Fibroblast of skin of scalp (primary cell): ENCODE measurements around the gene ABCA13.
A peak's percentile ranks its signal among the peaks of the same experiment; 100 is the strongest.
"Not testable (repeated sequence)": the region's sequence is repeated elsewhere in the genome, so short reads cannot be mapped to it uniquely, and the experiment has no call there.

ENCODE experiments used
- DNase-seq: peaks from one replicate; pipeline ENCODE4 v3.0.0-alpha.2; 2013

Gene ABCA13

DNA sequence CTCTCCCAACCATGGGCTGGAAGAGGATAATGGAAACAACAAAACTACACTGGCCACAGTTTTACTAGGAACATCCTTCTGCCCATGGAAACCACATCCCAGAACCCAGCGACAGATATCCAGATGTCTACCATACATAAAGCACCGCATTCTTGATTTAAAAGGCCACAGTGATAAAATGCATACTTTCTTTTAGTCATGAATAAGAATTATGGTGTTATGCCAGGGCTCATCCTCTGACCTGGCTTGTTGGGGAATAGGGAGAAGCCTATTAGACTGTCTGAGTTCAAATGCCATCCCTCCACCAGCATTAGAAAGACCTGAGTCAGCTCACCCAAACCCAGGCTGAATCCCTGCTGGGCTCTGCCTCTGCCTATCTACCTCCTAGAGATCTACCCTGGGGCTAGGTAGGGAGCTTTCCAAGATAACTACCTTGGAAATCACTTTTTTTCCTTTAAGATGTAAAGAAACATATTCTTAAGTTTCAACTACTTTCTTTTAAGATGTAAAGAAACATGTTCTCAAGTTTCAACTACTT is 5.2 kb downstream of the ABCA13 start:
- peak; percentile 31 for DNase-seq

DNA sequence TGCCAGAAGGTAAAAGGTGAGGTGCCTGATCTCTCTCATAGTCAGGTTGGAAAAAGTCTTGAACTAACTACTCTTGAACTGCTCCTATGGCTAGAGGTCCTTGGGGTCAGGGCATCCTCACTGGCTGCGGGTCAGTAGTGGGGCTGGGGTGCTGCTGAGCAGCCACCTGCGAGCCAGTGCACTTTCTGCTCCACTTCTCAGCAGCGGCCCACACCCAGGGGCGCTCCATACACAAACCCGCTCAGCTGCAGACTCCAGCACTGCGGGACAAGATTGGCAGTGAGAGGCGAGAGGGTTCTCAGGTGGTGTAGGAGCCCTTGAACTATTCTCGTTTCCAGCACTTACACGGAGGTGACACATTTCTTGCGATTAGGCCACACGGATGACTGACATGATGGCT is 6.0 kb downstream of the ABCA13 start:
- DNase-seq = no peak

DNA sequence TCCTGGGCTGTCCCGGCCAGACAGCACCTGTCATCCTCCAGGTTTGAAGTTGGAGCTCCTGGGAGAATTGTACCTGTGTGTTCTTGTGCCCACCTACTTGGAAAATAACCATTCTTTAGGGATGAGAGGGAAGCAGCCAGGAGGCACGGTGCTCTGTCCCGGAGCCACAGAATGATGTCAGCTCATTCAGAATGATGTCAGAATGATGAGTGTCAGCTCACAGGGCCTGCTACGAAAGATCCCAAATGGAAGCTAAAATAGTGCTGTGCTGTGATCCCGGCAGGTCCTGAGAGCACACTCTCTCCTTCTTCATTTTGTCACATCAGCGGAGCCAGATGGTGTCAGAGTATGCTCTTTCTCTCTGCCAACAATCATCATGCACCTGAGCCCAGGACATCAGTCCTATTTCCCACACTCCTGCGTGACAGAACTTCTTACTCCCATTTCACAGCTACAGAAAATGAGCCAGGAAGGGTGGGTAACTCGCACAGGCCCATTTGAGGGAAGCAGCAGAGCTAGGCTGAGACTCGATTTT is 8.3 kb downstream of the ABCA13 start:
- no peak for DNase-seq

DNA sequence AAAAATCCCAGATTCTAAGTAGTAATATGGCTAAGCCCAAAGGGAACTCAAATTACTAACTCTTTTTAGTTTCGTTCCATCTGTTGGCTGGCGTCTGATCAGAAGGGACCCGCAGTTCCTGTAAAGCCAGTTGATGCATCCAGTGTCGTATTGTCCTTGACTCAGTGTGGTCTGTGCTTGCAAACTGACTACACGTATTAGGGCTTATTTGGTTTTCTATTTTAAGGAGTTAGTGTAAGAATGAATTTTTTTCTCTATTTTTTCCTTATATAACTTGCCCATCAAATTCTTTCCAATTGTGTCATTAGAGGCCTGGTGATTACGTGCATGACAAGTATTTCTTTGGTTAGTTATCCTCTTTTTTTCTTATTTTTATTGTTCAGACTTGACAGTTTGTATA is 9.7 kb downstream of the ABCA13 start:
- peak; percentile 88 for DNase-seq

DNA sequence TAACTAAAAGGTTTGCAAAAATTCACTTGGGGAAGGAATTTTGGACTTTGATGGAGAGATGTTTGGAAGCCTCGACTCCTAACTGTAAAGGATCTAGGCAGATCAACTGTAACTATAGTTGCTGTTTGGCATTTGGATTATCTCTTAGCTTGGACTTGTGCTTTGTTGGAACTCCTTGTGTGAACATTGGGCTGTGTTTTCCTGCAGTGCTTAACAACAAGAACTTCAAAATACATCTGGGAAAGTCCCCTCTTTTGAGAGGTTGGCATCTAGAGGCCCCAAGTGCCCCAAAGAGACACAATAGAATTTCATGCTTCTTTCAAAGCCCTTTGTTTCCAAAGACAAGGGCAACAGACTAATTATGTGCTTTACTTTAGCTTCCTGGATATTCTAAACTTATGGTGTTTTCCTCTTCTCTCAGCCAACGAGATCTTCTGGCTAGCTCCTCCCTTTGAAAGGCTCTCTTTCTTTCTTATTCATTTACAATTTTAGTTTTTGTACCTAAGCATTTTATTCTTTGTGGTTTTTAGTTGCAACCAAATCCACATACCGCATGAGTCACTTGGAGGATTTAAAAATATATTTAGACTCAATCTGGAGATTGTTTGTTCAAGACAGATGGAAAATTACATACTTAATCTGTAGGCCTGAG is 11.6 kb downstream of the ABCA13 start:
- DNase-seq = peak; percentile 69

DNA sequence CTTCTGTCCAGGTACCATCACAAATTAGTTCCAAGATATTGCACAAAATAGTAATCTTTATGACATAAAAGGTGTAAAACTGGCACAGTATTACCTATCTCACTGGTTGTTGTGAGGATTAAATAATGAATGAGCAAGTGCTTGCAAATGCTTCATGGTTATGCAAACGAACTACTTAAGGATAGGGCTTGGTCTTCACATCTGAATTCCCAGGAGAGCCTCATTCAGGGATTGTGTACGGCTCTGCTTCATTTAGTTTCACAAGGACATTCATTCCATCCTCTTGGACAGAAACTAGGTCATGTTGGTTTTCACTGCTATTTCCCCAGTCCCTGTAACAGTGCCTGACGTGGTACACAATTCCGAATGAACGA is 12.1 kb downstream of the ABCA13 start:
- DNase-seq = peak; percentile 51

DNA sequence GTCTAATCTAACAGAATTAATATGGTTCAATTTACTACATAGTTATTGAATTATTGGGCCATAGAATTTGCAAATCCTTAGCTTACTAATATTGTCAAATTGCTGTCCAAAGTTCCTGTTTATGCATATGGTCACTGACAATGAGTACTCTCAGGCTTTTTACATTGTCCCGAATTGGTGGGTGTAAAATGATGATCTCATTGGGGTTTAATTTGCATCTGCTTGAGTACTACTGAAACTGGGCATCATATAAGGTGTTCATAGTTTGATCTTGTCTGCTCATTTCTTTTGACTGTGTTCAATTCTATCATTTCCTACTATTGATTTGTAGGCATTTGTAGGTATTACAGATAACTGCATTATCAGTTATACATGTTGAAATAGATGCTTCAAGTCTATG is 12.7 kb downstream of the ABCA13 start:
- DNase-seq = no peak

DNA sequence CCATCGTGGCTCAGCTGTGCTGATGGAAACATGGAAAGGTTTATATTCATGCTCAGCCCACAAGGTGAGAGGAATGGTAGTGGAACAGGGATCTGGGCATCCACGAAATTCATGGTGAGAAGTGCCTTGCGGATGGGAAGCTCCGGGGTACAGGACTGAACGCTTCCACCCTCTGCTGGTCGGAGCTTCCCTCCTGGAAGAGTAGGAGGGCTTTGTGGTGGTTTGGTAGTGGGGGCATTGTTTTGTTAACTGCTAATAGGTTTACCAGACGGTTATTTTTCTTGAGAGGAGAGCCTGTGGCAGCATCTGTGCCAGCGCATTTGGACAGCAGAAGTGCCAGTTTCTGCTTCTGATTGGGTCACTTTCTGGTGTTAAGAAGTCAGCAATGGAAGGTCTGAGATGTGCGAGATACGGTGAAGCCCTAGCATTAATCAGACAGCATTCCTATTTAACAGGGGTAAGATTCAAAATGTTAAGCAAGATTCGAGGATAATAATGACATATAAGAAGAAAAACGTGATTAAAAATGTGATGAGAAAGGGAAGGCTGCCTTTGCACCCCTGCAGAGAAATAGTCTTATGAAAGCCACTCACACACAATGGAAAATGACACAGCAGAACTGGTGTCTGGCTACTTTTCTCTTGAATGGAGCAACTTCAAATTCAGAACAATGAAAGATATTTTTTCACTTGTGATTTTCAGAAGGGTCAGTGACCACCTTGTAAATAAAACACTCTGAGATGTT is 17.7 kb downstream of the ABCA13 start:
- DNase-seq = peak; percentile 78

DNA sequence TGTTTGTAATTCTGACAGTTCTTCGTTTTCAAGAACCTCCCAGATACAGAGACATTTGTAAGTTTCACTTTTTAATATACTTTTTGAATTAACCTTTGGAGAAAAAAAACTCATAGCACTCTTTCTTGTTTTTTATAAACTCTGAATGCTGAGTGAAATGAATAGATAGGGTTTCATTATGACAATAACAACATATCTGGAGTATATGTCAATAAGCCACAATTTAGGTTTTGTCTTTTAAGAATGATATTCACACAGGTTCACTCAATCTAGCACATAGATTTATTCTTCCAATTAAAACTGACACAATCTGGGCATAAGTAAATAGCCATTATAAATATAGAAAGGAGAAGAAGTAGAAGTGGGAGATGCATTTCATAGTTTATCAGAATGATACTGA is 21.7 kb downstream of the ABCA13 start:
- DNase-seq = no peak

DNA sequence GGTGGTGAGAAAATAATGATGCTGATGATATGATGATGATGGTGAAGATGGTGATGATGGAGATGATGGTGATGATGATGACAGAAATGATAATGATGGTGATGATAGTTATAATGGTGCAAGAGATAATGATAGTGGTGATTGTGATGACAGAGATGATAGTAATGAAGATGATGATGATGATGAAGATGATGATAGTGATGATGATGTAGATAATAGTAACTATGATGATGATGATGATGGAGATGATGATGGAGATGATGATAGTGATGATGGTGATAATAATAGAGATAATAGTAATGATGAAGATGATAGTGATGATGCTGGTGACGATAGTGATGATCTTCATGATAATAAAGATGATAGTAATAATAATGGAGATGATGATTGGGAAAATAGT is 22.2 kb downstream of the ABCA13 start:
- no peak for DNase-seq

DNA sequence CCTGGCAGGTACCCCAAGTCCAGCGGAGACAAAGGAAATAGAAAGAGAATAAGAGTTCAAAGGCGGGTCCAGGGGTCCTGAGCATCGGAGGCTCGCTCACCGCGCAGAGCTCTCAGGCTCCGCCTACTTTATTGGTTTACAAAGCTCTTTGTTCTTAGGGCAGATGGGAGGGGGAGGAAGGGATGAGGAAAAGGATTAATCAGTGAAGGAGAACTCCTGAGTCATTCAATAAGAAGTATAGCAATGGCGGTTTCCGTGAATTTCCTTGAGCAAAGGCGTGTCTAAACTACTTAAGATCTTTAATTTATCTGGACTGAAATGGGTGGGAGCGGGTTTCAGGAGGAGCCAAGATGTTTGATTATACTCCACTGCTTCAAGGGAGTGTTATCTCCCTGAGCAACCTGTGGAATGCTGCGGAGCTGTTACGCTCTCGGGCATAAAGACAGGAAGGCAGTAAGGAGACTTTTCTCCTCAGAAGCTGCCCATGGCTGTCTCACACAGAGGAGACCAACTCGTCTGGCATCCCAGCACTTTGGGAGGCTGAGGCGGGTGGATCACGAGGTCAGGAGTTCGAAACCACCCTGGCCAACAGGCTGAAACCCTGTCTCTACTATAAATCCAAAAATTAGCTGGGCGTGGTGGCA is 29.8 kb downstream of the ABCA13 start:
- DNase-seq = not testable (repeated sequence)

DNA sequence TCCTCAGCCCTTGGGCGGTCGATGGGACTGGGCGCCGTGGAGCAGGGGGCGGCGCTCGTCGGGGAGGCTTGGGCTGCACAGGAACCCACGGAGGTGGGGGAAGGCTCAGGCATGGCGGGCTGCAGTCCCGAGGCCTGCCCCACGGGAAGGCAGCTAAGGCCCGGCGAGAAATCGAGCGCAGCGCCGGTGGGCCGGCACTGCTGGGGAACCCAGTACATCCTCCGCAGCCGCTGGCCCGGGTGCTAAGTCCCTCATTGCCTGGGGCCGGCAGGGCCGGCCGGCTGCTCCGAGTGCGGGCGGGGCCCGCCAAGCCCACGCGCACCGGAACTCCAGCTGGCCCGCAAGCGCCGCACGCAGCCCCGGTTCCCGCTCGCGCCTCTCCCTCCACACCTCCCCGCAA is 31.7 kb downstream of the ABCA13 start:
- DNase-seq = not testable (repeated sequence)

DNA sequence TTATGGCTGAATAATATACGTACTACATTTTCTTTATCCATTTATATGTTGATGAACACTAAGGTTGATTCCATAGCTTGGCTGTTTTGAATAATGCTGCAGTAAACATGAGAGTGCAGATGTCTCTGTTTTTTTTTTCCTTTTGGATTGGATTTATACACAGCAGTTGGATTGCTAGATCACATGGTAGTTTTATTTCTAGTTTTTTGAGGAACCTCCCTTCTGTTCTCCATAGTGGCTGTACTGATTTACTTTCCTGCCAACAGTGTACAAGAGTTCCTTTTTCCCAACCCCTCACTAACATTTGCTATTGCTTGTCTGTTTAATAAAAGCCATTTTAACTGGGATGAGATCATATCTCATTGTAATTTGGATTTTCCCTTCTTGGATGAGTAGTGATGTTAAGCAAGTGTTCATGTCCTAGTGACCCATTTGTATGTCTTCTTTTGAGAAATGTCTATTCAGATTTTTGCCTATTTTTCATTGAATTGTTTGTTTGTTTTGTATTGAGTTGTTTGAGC is 36.0 kb downstream of the ABCA13 start:
- no peak for DNase-seq

DNA sequence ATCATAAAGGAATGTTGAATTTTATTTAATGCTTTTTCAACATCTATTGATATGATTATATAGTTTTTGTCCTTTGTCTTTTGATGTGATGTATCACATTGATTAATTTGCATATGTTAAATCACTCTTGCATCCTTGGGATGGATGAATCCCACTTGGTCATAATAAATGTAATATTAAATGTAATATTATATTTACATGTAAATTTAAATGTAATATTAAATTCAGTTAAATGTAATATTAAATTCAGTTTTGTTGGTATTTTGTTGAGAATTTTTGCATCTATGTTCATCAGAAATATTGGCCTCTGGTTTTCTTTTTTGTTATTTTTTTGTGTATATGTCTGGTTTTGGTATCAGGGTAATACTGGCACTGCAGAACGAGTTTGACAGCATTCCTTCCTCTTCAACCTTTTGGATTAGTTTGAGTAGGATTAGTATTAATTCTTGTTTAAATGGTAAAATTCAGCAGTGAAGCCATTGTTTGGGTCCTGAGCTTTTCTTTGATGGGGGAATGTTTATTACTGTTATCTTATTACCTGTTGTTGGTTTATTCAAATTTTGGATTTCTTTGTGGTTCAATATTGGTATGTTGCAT is 37.8 kb downstream of the ABCA13 start:
- DNase-seq = no peak

DNA sequence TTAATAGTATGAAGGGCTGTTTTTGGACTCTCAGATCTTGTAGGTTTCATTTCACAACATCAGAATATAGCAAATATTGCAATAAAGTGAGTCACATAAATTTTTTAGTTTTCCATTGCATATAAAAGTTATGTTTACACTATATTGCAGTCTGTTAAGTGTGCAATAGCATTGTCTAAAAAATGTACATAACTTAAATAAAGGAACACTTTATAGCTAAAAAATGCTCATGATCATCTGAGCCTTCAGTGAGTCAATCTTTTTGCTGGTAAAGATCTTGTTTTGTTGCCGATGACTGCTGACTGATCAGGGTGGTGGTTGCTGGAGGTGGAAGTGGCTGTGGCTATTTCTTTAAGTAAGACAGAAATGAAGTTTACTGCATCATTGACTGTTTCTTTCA is 42.0 kb downstream of the ABCA13 start:
- DNase-seq = peak; percentile 5

DNA sequence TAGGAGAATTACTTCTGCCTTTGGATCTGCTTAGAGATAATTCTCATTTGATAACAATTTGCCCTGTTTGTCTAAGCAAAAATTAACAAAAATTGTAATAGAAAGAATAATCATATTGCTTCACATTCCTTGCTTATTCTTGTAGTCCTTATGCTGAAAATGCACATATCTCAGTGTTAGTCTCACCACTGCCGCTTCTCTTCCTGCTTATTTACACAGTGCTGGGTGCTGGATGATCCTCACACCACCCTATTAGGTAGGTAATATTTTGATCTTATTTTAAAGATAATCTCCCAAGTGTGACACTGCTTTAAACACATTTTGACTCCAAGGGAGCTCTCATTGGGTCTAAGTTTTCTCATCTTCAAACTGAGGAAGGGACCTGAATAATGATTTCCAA is 46.0 kb downstream of the ABCA13 start:
- DNase-seq = no peak

DNA sequence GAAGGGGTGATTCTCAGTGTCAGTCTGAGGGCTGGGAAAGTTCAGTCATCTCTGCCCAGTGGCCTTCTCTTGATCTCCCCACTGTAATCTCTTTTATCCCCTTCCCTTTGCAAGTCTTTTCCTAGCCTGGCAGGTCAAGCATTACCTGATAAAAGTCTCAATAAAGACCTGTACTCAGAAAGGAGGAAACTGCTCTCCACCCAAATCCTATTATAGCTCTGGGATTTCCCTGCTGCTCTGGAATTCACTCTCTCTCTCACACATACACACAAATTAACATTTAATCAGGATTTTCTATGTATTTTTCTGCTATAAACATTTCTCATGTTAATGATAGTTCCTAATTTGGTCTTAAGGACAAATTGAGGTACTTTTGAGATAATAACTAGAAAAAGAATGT is 46.5 kb downstream of the ABCA13 start:
- no peak for DNase-seq

DNA sequence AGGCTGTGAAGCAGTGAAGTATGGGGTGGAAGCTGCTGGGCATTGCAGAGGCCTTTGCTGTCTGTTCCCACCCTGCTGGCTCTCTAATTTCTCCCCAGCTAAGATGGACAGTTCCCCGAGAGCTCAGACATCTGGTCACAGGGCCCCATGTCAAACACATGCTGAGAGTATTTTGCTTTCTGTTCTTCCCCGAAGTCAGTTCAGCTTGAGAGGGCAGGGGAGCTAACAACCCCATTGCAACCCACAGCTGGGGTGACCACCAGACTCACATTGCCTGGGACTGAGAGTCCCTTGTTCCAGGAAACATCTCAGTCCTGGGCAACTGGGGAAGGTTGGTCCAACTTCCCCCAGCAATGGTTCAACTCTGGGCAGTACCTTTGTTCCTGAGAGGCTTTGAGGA is 52.8 kb downstream of the ABCA13 start:
- no peak for DNase-seq

DNA sequence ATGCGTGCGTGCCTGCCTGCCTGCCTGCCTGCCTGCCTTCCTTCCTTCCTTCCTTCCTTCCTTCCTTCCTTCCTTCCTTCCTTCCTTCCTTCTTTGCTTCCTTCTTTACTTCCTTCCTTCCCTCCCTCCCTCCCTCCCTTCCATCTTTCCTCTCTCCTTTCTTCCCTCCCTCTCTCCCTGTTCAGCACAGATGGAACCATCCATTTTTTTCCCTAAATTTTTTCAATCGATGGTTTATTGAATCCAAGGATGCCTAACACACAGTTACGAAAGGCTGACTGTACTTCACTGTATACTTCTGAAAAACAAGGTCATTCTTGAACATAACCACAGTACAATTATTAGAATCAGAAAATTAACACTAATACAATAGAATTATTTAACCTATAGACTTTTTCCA is 53.8 kb downstream of the ABCA13 start:
- DNase-seq = no peak

DNA sequence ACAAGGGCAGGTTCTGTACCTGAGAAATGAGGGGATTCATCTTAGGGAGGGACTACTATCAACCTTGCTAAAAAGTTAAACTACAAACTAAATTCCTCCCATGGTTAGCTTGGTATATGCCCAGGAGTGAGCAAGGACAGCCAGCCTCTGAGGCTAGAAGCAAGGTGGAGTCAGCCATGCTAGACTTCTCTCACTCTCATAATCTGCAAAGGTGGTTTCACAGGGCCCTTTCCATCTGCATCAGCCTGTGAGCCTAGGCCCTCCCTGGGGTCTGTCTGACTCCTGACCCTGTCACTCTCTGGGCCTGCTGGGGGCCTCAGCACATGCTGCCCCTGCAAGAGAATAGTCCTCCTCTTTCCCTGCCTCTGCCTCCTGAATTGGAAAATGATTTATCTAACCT is 66.1 kb downstream of the ABCA13 start:
- no peak for DNase-seq

DNA sequence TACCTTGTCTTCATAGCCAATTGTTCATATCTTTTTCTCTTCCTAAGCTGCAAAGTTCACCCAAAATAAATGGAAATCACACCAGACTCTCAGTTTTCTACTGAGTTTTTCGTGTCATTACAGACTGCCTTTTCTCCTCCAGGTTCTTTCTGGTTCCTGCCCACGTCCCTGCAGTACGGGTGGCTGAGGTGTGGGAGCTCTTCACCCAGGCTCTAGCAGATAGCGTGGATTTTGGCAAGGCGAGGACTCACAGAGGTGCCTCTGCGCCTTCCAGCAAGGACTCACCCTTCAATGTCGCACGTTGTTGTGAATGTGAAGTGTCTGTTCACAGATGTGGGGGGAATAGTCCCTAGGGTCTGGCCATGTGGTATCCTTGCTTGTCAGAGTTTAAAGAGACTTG is 71.6 kb downstream of the ABCA13 start:
- no peak for DNase-seq

DNA sequence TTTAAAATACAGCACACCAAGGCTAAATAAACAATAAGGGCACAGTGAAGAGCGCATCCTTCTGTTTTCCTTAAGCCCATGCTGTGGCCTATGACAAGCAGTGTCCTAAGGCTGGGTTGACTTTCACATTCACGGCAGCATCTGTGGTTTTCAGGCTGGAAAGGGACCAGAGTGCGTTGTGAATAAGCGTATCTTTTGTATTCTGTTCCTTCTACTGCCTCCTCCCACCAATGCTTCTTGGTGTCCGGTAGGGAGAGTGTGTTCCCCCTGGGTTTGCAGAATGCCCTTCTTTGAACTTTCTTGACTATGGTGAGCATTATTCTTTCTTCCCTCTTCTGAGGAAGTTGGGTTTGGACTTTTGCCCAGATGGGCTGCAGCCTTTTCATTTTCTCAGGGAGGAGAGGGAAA is 73.6 kb downstream of the ABCA13 start:
- DNase-seq = peak; percentile 62
